ENCODE results near the gene GOLGA6A. TPM values are rescaled to one million over a fixed set of nuclear protein-coding genes. Genes with fewer than 3 reads are reported as not detected.
"Not testable (repeated sequence)": the region's sequence is repeated elsewhere in the genome, so short reads cannot be mapped to it uniquely, and the experiment has no call there.

Gene GOLGA6A
- total and polyA plus RNA-seq, 2 experiments from 2014 or later, result not detected

DNA sequence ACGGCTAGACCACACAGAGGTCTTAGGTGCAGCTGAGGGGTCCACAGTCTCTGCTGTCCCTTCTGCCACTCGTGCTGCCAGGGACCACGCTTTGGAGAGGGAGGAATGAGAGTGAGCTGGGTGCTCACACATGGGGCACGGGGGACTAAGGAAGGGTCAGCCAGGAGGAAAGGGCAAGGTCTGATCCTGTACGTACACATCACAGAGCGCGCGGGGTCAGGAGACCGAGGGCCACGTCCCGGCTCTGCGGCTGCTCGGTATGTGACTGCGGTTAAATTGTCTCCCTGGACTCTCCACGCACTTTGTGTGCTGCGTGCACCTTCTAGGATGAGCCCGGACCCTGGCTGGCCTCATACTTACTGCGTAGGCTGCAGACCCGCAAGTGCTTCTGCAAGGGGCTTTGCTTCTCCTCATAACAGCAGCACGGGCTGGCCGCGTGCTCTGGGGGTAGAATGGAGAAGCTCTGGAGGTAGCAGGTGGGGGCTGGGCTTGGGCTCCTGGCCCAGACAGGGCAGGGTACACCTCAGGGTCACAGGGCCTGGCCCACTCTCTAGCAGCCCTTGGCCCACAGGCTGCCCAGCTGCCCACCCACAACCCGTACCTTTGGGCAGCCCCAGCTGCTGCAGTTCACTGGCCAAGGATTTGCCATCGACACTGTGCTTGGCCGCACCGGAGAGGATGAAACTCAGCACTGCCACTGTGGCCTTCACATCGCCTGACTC lies 14.6 kb upstream of the GOLGA6A start:
- H4K20me1 ChIP-seq (ENCODE audit: insufficient read depth); H3K27me3 ChIP-seq (replicated peaks; ENCODE audit: insufficient read depth); in situ Hi-C loops (cut with MboI); H3K4me3 ChIP-seq; H3K4me2 ChIP-seq (ENCODE audit: unreplicated experiment); H3K4me1 ChIP-seq (ENCODE audit: insufficient read depth); H2AFZ ChIP-seq; H3K9ac ChIP-seq; H3K9me2 ChIP-seq (ENCODE audit: insufficient read depth); DNase-seq; H3K36me3 ChIP-seq (ENCODE audit: low read depth); H3F3A ChIP-seq (ENCODE audit: insufficient read depth); H3K79me2 ChIP-seq (ENCODE audit: insufficient read depth); H3K9me3 ChIP-seq (ENCODE audit: low read depth); H3K27ac ChIP-seq: not testable (repeated sequence)
- no CpG with 5 or more reads among the region's 27 CpGs for WGBS, 2 experiments (ENCODE audit: low coverage in 1 of 2, low lambda C conversion rate in 2 of 2, missing lambda C conversion rate in 2 of 2)

DNA sequence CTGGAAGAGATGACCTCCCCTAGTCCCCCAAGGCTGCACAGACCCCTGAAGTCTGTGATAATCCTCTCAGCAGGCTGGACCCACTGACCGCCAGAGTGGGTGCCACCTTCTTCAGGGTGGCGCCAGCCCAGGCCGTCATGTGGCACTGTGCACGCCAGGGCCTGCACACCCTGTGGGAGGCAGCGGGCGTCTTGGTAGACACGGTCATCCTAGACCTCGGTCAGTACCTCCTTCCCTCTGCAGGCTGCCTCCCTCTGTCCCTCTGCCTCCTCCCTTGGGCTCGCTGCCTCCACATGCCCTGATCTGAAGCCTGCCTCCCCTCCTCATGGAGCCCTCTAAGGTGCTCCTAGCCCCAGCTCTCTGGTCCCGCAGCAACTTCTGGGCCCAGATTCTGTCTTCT lies 13.3 kb upstream of the GOLGA6A start:
- H4K20me1 ChIP-seq (ENCODE audit: insufficient read depth); H3K4me2 ChIP-seq (ENCODE audit: unreplicated experiment); H3K9me3 ChIP-seq (ENCODE audit: low read depth); H3F3A ChIP-seq (ENCODE audit: insufficient read depth); H3K4me3 ChIP-seq; H3K36me3 ChIP-seq (ENCODE audit: low read depth); H3K27ac ChIP-seq; H3K9ac ChIP-seq; H2AFZ ChIP-seq; H3K79me2 ChIP-seq (ENCODE audit: insufficient read depth); H3K9me2 ChIP-seq (ENCODE audit: insufficient read depth); in situ Hi-C loops (cut with MboI); H3K4me1 ChIP-seq (ENCODE audit: insufficient read depth); H3K27me3 ChIP-seq (replicated peaks; ENCODE audit: insufficient read depth); DNase-seq: not testable (repeated sequence)
- 44 to 45% methylated on average over 5 to 7 of the region's 10 CpGs for WGBS, 2 experiments (ENCODE audit: low coverage in 1 of 2, low lambda C conversion rate in 2 of 2, missing lambda C conversion rate in 2 of 2)

DNA sequence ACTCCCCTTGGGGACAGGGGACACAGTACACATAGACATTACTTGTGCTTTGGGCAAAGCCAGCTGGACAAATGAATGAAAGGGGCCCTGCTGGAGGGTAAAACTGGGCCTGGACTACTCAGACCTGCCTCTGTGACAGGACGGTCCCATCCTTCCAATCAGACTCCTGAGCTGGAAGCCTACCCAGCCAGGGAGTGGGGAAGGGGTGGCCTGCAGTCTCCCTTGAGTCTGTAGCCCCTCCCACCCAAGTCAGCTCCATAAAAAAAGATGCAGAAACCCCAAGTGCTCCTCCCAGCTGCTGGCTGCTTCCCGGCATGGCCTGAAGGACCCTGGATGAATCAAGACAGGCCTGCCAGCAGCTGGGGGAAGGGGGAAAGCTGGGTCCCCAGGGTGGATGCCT lies 12.2 kb upstream of the GOLGA6A start:
- DNase-seq; H3K9ac ChIP-seq; H4K20me1 ChIP-seq (ENCODE audit: insufficient read depth); H2AFZ ChIP-seq; H3K4me1 ChIP-seq (ENCODE audit: insufficient read depth); H3K9me2 ChIP-seq (ENCODE audit: insufficient read depth); H3K36me3 ChIP-seq (ENCODE audit: low read depth); H3K27ac ChIP-seq; H3K9me3 ChIP-seq (ENCODE audit: low read depth); in situ Hi-C loops (cut with MboI); H3K4me2 ChIP-seq (ENCODE audit: unreplicated experiment); H3F3A ChIP-seq (ENCODE audit: insufficient read depth); H3K4me3 ChIP-seq; H3K27me3 ChIP-seq (replicated peaks; ENCODE audit: insufficient read depth); H3K79me2 ChIP-seq (ENCODE audit: insufficient read depth): not testable (repeated sequence)
- no CpG with 5 or more reads among the region's 2 CpGs for whole genome bisulfite sequencing, 2 experiments (ENCODE audit: low coverage in 1 of 2, low lambda C conversion rate in 2 of 2, missing lambda C conversion rate in 2 of 2)

DNA sequence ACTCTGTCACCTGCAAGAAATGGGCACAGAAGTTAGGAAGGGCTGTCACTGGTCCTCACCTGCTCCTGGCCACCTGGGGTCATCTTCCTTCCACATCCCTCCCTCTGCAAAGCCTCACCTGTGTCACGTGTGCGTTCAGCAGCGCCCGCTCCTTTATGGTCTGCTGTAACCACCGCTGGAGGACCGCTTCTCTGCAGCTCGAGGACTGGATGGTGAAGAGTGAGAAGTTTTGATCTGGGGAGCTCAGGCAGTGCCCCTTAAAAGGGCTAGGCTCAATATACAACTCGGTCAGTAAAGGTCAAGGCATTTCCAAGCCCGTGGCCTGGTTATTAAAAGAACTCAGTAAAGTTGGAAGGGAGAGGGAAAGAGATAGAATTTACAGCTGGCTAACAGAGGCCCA lies 6.6 kb downstream of the GOLGA6A start:
- H3K9ac ChIP-seq; H3K4me3 ChIP-seq; H3F3A ChIP-seq (ENCODE audit: insufficient read depth); H4K20me1 ChIP-seq (ENCODE audit: insufficient read depth); H3K27ac ChIP-seq; H3K4me1 ChIP-seq (ENCODE audit: insufficient read depth); in situ Hi-C loops (cut with MboI); H3K9me3 ChIP-seq (ENCODE audit: low read depth); H3K4me2 ChIP-seq (ENCODE audit: unreplicated experiment); H3K36me3 ChIP-seq (ENCODE audit: low read depth); H3K9me2 ChIP-seq (ENCODE audit: insufficient read depth); H3K27me3 ChIP-seq (replicated peaks; ENCODE audit: insufficient read depth); DNase-seq; H3K79me2 ChIP-seq (ENCODE audit: insufficient read depth); H2AFZ ChIP-seq: not testable (repeated sequence)
- WGBS, 2 experiments (ENCODE audit: low coverage in 1 of 2, low lambda C conversion rate in 2 of 2, missing lambda C conversion rate in 2 of 2), result 58 to 71% methylated on average over 9 of the region's 9 CpGs

DNA sequence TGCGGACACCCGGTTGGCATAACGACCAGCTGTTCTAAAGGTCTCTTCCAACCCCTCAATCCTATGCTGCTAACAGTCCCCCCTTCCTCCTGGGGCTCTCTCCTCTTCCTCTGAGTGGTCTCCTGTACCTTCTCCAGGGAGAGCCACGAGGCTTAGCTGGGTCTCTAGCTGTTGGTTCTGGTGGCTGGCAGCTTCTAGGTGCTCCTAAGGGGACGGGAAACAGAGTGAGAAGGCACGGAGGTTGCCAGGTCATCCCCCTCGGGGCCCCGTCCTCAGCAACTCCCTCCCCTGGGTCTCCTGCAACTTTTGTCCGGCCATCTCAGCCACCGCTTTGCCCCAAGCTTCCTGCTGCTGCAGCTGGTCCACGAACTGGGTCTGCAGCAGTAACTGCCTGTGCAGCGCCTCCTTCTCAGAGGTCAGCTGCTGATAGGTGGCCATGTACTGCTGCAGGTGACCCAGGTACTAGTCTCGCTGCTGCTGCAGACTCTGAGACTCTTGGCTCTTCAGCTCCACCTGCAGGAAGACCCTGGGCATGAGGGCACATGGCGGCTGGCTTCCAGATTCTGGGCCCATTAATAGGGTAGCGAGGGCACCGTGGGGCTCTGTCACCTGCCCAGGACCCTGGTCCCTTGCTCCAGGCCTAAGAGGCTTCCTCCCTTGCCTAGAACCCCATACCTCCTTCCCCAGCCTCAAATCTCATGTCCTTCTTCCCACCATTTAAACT lies 9.6 kb downstream of the GOLGA6A start:
- H3K4me3 ChIP-seq; H3K27ac ChIP-seq; H3K9me2 ChIP-seq (ENCODE audit: insufficient read depth); H3K9me3 ChIP-seq (ENCODE audit: low read depth); H2AFZ ChIP-seq; H3K79me2 ChIP-seq (ENCODE audit: insufficient read depth); H3K9ac ChIP-seq; H3K4me1 ChIP-seq (ENCODE audit: insufficient read depth); DNase-seq; H3K36me3 ChIP-seq (ENCODE audit: low read depth); H4K20me1 ChIP-seq (ENCODE audit: insufficient read depth); in situ Hi-C loops (cut with MboI); H3K27me3 ChIP-seq (replicated peaks; ENCODE audit: insufficient read depth); H3K4me2 ChIP-seq (ENCODE audit: unreplicated experiment); H3F3A ChIP-seq (ENCODE audit: insufficient read depth): not testable (repeated sequence)
- 27 to 33% methylated on average over 9 of the region's 16 CpGs for WGBS, 2 experiments (ENCODE audit: low coverage in 1 of 2, low lambda C conversion rate in 2 of 2, missing lambda C conversion rate in 2 of 2)

DNA sequence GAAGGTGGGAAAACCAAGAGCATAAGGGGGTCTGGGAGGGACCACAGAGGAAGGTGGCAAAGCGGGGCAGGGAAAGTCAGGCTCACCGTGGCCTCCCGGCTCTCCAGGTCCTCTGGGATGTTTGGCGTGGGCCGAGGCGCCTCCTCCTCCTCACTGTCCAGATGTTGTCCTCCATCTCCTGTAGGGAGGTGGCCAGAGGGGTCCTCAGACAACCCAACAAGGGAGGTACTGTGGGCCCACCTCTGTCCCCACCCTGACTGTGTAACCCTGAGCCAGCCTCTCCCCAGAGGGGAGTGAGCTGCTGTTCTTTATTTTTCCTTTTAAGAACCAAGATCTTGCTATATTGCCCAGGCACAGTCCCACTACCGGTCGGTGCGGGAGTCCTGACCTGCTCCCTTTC lies 10.2 kb downstream of the GOLGA6A start:
- H3K4me3 ChIP-seq; H3F3A ChIP-seq (ENCODE audit: insufficient read depth); H3K79me2 ChIP-seq (ENCODE audit: insufficient read depth); H3K9me2 ChIP-seq (ENCODE audit: insufficient read depth); H3K27me3 ChIP-seq (replicated peaks; ENCODE audit: insufficient read depth); in situ Hi-C loops (cut with MboI); H3K36me3 ChIP-seq (ENCODE audit: low read depth); H3K9ac ChIP-seq; H3K4me1 ChIP-seq (ENCODE audit: insufficient read depth); H4K20me1 ChIP-seq (ENCODE audit: insufficient read depth); H2AFZ ChIP-seq; H3K4me2 ChIP-seq (ENCODE audit: unreplicated experiment); DNase-seq; H3K9me3 ChIP-seq (ENCODE audit: low read depth); H3K27ac ChIP-seq: not testable (repeated sequence)
- 60 to 74% methylated on average over 1 to 5 of the region's 9 CpGs for WGBS, 2 experiments (ENCODE audit: low coverage in 1 of 2, low lambda C conversion rate in 2 of 2, missing lambda C conversion rate in 2 of 2)

DNA sequence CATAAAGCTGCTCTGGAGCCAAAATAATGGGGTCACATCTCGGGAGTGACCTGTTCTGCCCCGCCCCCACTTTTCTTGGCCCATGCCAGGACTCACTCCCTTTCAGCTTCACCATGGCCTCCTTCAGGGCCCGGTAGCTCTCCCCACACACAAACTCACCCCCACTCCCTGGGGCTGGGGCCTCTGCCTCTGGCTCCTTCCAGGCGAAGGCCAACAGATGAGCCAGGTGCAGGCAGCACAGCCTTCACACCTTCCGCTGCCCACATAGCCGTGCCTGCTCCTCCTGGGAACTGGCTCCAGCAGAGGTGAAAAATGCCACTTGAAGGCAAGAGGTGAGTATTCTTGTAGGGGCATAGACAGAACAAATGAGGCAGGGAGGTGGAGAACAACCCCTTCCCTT lies 10.7 kb downstream of the GOLGA6A start:
- in situ Hi-C loops (cut with MboI), result not testable (repeated sequence)

More for the DNA sequence above, 10.7 kb downstream of the GOLGA6A start:
- not testable (repeated sequence) for H2AFZ ChIP-seq; H3K9ac ChIP-seq; H3K4me3 ChIP-seq; H3K79me2 ChIP-seq (ENCODE audit: insufficient read depth); H3K4me2 ChIP-seq (ENCODE audit: unreplicated experiment); H3K27ac ChIP-seq; H3K4me1 ChIP-seq (ENCODE audit: insufficient read depth); H3K9me2 ChIP-seq (ENCODE audit: insufficient read depth); H3K27me3 ChIP-seq (replicated peaks; ENCODE audit: insufficient read depth); H3K36me3 ChIP-seq (ENCODE audit: low read depth); H3F3A ChIP-seq (ENCODE audit: insufficient read depth); H4K20me1 ChIP-seq (ENCODE audit: insufficient read depth); DNase-seq; H3K9me3 ChIP-seq (ENCODE audit: low read depth)
- WGBS, 2 experiments (ENCODE audit: low coverage in 1 of 2, low lambda C conversion rate in 2 of 2, missing lambda C conversion rate in 2 of 2), result 75 to 76% methylated on average over 4 of the region's 6 CpGs

Measured in GM23248 (cell line).